GM23338 (cell line): ENCODE results near the gene RAB21. TPM values are rescaled to one million over a fixed set of nuclear protein-coding genes. Genes with fewer than 3 reads are reported as not detected.

ENCODE experiments used
- ATAC-seq: fragments of 200-7000 bp; cut with Tn5 transposase; 3 replicates; pipeline ENCODE4 v1.9.1; 2020
- DNase-seq: peaks from one replicate; pipeline ENCODE4 v3.0.0-alpha.2; 2015; ENCODE audit warnings: low spot score
- H2AFZ ChIP-seq: fragments of 200-600 bp; sonication (generic); 2 replicates; pipeline ENCODE4 v1.8.0; 2016; ENCODE audit warnings: antibody characterized with exemption, mild to moderate bottlenecking, moderate library complexity
- H3F3A ChIP-seq: fragments of 200-600 bp; sonication (generic); replicated peaks from 2 replicates; pipeline ENCODE4 v1.8.0; 2017; ENCODE audit warnings: antibody characterized with exemption, mixed run types, low read depth
- H3K27ac ChIP-seq: fragments of 200-600 bp; sonication (generic); 2 replicates; pipeline ENCODE4 v1.6.1; 2016; ENCODE audit warnings: low read depth
- H3K27me3 ChIP-seq: fragments of 200-600 bp; sonication (generic); 2 replicates; pipeline ENCODE4 v1.8.0; 2016; ENCODE audit warnings: mild to moderate bottlenecking, mixed run types, moderate library complexity; ENCODE audit not compliant: insufficient read depth
- H3K36me3 ChIP-seq: fragments of 200-600 bp; sonication (generic); 2 replicates; pipeline ENCODE4 v1.8.0; 2016; ENCODE audit warnings: mild to moderate bottlenecking; ENCODE audit not compliant: insufficient read depth
- H3K4me1 ChIP-seq: fragments of 200-600 bp; sonication (generic); 2 replicates; pipeline ENCODE4 v1.8.0; 2016; ENCODE audit warnings: mild to moderate bottlenecking, moderate library complexity; ENCODE audit not compliant: insufficient read depth
- H3K4me2 ChIP-seq: fragments of 200-600 bp; sonication (generic); 2 replicates; pipeline ENCODE4 v1.7.1; 2017; ENCODE audit warnings: mixed run types
- H3K4me3 ChIP-seq: fragments of 200-600 bp; sonication (generic); 2 replicates; pipeline ENCODE4 v1.6.1; 2016; ENCODE audit warnings: mixed run types
- H3K79me2 ChIP-seq: fragments of 200-600 bp; sonication (generic); replicated peaks from 2 replicates; pipeline ENCODE4 v1.8.0; 2017; ENCODE audit warnings: mild to moderate bottlenecking; ENCODE audit not compliant: insufficient read depth
- H3K9me2 ChIP-seq: fragments of 200-600 bp; sonication (generic); 2 replicates; pipeline ENCODE4 v1.8.0; 2017; ENCODE audit not compliant: insufficient read depth
- H4K20me1 ChIP-seq: fragments of 200-600 bp; sonication (generic); replicated peaks from 2 replicates; pipeline ENCODE4 v1.8.0; 2017; ENCODE audit warnings: mild to moderate bottlenecking; ENCODE audit not compliant: insufficient read depth
- H3K27ac Mint-ChIP-seq: 2 replicates; pipeline ENCODE4 v1.8.0; 2020; ENCODE audit warnings: inconsistent platforms, mild to moderate bottlenecking, moderate library complexity, mixed read lengths
- H3K27me3 Mint-ChIP-seq: 3 replicates; pipeline ENCODE4 v1.8.0; 2022; ENCODE audit warnings: low read depth, mild to moderate bottlenecking, moderate library complexity, mixed read lengths, inconsistent platforms; ENCODE audit not compliant: insufficient read depth, poor library complexity
- H3K36me3 Mint-ChIP-seq: 3 replicates; pipeline ENCODE4 v1.8.0; 2021; ENCODE audit warnings: low read depth, mild to moderate bottlenecking, inconsistent platforms, moderate library complexity, mixed read lengths
- H3K4me1 Mint-ChIP-seq: 3 replicates; pipeline ENCODE4 v1.8.0; 2020; ENCODE audit warnings: mild to moderate bottlenecking, inconsistent platforms, mixed read lengths
- H3K4me3 Mint-ChIP-seq: 3 replicates; pipeline ENCODE4 v1.8.0; 2021; ENCODE audit warnings: moderate library complexity, mild to moderate bottlenecking, inconsistent platforms, mixed read lengths
- H3K9me3 Mint-ChIP-seq: 3 replicates; pipeline ENCODE4 v1.8.0; 2020; ENCODE audit warnings: moderate library complexity, mild to moderate bottlenecking, inconsistent platforms, mixed read lengths
- CREB1 ChIP-seq: fragments of 250-450 bp; sonication (Bioruptor Pico); IDR thresholded peaks from 2 replicates; pipeline ENCODE4 v1.5.0; 2020; ENCODE audit warnings: low read depth, mild to moderate bottlenecking, moderate library complexity
- CTCF ChIP-seq, 2 experiments: fragments of 200-600 bp in 1 of 2; sonication (generic) in 1 of 2; conservative IDR thresholded peaks; 2 replicates each; pipeline versions ENCODE4 v1.5.1 to v1.6.1; 2016 to 2017; ENCODE audit warnings: antibody characterized with exemption in 2 of 2, low read depth in 2 of 2, mild to moderate bottlenecking in 2 of 2, moderate library complexity in 1 of 2
- ETS1 ChIP-seq: IDR thresholded peaks from 2 replicates; pipeline ENCODE4 v1.6.1; 2016; ENCODE audit warnings: antibody characterized with exemption
- EZH2 ChIP-seq: fragments of 200-600 bp; sonication (generic); IDR thresholded peaks from one replicate; pipeline ENCODE4 v1.8.0; 2017; ENCODE audit warnings: antibody characterized with exemption, mild to moderate bottlenecking, low read depth; ENCODE audit not compliant: unreplicated experiment
- EZH2phosphoT487 ChIP-seq: fragments of 200-600 bp; sonication (generic); IDR thresholded peaks from one replicate; pipeline ENCODE4 v1.8.1; 2018; ENCODE audit warnings: antibody characterized with exemption; ENCODE audit not compliant: unreplicated experiment
- JUNB ChIP-seq: IDR thresholded peaks from one replicate; pipeline ENCODE4 v1.6.1; 2016; ENCODE audit warnings: antibody characterized with exemption; ENCODE audit not compliant: unreplicated experiment
- NANOG ChIP-seq: IDR thresholded peaks from 2 replicates; pipeline ENCODE4 v1.6.1; 2016; ENCODE audit warnings: antibody characterized with exemption, borderline replicate concordance
- POLR2AphosphoS5 ChIP-seq: IDR thresholded peaks from 2 replicates; pipeline ENCODE4 v1.6.1; 2016; ENCODE audit warnings: antibody characterized with exemption, low read depth
- ZNF331 ChIP-seq: fragments of 250-450 bp; sonication (Bioruptor Pico); IDR thresholded peaks from 2 replicates; pipeline ENCODE4 v1.5.0; 2020; ENCODE audit warnings: low read depth, mild to moderate bottlenecking, moderate library complexity
- polyA plus RNA-seq: library from polyadenylated mRNA; unstranded; fragments of >200 nt; fragmentation: Nextera tagmentation; extraction: Ambion mirVana; gene quantifications from 2 replicates; pipeline ENCODE4 v1.2.1, GENCODE V29; 2016
- total RNA-seq: library from RNA; depleted of rRNA; stranded (reverse); fragments of >200 nt; shearing (Covaris generic); gene quantifications from 2 replicates; pipeline ENCODE4 v1.2.3, GENCODE V29; 2014
- TF ChIP-seq, protein P1 (sequence below): IDR thresholded peaks from one replicate; pipeline ENCODE4 v1.6.1; 2018; ENCODE audit warnings: antibody characterized with exemption; ENCODE audit not compliant: unreplicated experiment

Gene RAB21
- total and polyA plus RNA-seq, 2 experiments from 2014 or later: 9.8 to 27.2 TPM

DNA sequence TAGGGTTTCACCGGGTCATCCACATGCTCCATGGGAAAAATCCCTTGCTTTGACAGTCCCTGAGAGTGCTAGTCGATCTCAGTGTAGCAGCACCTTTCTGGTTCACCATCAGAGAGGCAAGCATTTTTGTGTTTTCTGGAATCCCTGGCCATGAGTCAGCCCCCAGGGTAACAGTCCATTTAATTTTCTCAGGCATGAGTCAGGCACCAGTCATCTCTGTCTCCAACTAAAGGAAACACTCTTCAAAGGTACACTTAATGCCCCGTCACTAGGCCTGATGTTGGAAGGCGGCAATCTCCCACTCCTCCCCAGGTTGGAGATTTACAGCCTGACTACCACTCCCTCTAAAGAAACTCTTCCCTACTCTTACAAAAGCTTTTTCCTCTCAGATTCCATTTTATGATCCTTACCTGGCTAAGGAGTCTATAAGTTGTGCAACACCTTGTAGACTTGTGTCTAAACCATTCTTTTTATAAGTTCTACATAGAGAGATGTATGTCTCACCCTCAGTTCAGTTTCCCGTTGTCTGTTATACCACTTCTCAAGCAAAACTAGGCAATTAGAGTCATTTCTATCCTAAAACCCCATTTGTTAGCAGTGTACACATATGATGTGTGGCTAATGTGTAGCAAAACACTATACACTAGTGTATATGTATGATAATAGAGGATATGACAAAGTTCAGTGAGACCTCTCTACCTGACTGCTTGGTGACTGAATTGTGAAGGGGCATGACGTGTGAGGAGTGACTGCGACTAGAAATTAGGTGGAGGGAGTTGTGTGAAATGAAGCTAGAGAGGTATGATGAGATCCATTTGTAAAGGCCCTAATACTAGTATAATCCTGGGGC lies 44.2 kb upstream of the RAB21 start:
- H3K79me2 ChIP-seq: no peaks in the 10 kb centered on the region
- DNase-seq: no peak
- no peaks in the 10 kb centered on the region for H3K27me3 ChIP-seq
- no peaks in the 10 kb centered on the region; the same call in 1 of the 2 replicates for H3K36me3 ChIP-seq
- Mint-ChIP-seq H3K4me3 (no peak overlapping the region), H3K27me3 (no peaks in the 10 kb centered on the region), H3K36me3 (peaks cover 4% of the 10 kb centered on the region; the same call in 1 of the 3 replicates), H3K4me1 (peaks cover 13% of the 10 kb centered on the region), H3K9me3 (peaks cover 15% of the 10 kb centered on the region), H3K27ac (no peak overlapping the region; the same call in 1 of the 2 replicates)
- no peak overlapping the region for H3K27ac ChIP-seq
- no peak for TF ChIP-seq ZNF331
- no peak for TF ChIP-seq POLR2AphosphoS5
- peaks cover 23% of the 10 kb centered on the region for H3K4me1 ChIP-seq
- H3F3A ChIP-seq: no peaks in the 10 kb centered on the region
- H2AFZ ChIP-seq: no peak overlapping the region
- ATAC-seq: no peak
- no peaks in the 10 kb centered on the region for H4K20me1 ChIP-seq
- H3K4me3 ChIP-seq: no peak overlapping the region
- no peaks in the 10 kb centered on the region for H3K9me2 ChIP-seq
- H3K4me2 ChIP-seq: no peak overlapping the region

DNA sequence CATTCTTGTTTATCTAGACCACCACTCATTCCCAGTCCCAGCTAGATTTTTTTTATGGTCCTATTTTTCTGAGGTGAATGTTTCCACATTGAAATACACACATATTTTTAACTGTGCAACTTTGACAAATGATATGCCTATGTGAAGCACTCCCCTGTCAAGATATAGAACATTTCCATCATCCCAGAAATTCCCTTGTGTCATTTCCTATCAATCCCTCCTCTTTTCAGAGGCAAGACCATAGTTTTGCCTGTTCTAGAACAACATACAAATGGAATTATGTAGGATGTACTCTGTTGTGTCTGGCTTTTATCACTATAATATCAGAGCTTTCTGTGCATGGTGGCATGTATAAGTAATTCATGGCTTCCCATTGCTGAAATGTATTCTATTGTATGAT lies 36.1 kb upstream of the RAB21 start:
- no peaks in the 10 kb centered on the region for H3K4me1 Mint-ChIP-seq
- H3K27ac Mint-ChIP-seq: no peak overlapping the region
- peaks cover 10% of the 10 kb centered on the region; the same call in 2 of the 3 replicates for H3K9me3 Mint-ChIP-seq
- ATAC-seq: no peak
- H3K79me2 ChIP-seq: no peaks in the 10 kb centered on the region
- H4K20me1 ChIP-seq: no peaks in the 10 kb centered on the region
- DNase-seq: no peak
- H3K4me2 ChIP-seq: no peak overlapping the region
- H3K36me3 ChIP-seq: no peaks in the 10 kb centered on the region
- no peaks in the 10 kb centered on the region for H3K27me3 ChIP-seq
- TF ChIP-seq CREB1 (CRISPR knock-in tag) (no peak), JUNB (no peak), CTCF (conservative IDR thresholded peaks at IDR 0.05; ENCODE audit: low read depth in 2 of 2) (no peak), EZH2 (no peak), EZH2phosphoT487 (no peak), POLR2AphosphoS5 (no peak), ETS1 (no peak), NANOG (no peak)
- TF ChIP-seq, protein P1, sequence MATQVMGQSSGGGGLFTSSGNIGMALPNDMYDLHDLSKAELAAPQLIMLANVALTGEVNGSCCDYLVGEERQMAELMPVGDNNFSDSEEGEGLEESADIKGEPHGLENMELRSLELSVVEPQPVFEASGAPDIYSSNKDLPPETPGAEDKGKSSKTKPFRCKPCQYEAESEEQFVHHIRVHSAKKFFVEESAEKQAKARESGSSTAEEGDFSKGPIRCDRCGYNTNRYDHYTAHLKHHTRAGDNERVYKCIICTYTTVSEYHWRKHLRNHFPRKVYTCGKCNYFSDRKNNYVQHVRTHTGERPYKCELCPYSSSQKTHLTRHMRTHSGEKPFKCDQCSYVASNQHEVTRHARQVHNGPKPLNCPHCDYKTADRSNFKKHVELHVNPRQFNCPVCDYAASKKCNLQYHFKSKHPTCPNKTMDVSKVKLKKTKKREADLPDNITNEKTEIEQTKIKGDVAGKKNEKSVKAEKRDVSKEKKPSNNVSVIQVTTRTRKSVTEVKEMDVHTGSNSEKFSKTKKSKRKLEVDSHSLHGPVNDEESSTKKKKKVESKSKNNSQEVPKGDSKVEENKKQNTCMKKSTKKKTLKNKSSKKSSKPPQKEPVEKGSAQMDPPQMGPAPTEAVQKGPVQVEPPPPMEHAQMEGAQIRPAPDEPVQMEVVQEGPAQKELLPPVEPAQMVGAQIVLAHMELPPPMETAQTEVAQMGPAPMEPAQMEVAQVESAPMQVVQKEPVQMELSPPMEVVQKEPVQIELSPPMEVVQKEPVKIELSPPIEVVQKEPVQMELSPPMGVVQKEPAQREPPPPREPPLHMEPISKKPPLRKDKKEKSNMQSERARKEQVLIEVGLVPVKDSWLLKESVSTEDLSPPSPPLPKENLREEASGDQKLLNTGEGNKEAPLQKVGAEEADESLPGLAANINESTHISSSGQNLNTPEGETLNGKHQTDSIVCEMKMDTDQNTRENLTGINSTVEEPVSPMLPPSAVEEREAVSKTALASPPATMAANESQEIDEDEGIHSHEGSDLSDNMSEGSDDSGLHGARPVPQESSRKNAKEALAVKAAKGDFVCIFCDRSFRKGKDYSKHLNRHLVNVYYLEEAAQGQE: no peak
- no peaks in the 10 kb centered on the region for H3K9me2 ChIP-seq
- H3F3A ChIP-seq: no peaks in the 10 kb centered on the region
- no peaks in the 10 kb centered on the region for H3K4me1 ChIP-seq
- no peak overlapping the region for H3K4me3 Mint-ChIP-seq
- no peaks in the 10 kb centered on the region for H3K36me3 Mint-ChIP-seq
- peaks cover 3% of the 10 kb centered on the region for H3K27me3 Mint-ChIP-seq
- no peak overlapping the region for H3K4me3 ChIP-seq
- no peak overlapping the region for H3K27ac ChIP-seq
- no peak overlapping the region for H2AFZ ChIP-seq
